ENCODE results near the gene MYDGF.

Gene MYDGF

GRCh38 chr19:4640247-4641000 lies 29.7 kb downstream of the MYDGF start:
- DNase-seq (ENCODE audit: low spot score), result no peak

GRCh38 chr19:4639531-4640246 lies 30.5 kb downstream of the MYDGF start:
- DNase-seq (ENCODE audit: low spot score), result no peak

- DNase-seq (ENCODE audit: low spot score), result peak; percentile 99
Measured at GRCh38 chr19:4638828-4639530, 31.2 kb downstream of the MYDGF start, which contains the start of gene TNFAIP8L1. Gene TNFAIP8L1, plus strand, starts transcription at chr19:4639516. Its CDS starts 12,354 bp downstream, at chr19:4651870.

DNA sequence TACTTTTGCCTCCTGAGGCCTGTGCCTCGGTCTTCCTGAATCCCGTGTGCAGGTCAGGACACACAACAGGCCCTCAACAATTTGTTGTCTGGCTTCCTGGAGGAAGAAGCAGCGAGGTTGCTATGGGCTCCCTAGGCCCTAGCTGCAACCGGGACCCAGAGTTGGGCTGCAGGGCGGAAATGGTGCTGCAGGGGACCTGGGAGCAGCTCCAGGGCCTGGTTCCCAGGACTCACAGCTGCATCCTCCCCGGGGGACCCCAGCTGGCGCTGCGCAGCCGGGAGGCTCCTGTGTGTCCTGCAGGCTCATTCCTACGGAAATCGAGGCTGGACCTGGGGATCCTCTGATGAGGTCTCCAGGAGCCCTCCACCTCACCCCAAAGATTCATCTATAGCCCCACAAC lies 31.8 kb downstream of the MYDGF start:
- DNase-seq (ENCODE audit: low spot score), result no peak

DNA sequence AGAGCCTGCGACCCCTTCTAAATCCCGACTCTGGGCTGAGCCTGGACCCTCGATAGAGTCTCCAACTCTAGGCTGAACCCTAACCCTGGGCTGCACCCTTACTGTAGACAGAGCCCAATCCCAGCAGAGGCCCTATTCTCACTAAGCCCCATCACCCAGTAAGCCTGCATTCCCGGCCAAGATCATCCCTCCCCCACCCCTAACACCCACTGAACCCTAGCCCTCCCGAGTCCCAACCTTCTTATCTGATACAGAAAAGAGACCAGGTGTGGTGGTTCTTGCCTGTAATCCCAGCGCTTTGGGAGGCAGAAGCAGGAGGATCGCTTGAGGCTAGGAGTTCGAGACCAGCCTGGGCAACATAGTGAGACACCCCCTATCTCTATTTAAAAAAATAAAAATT lies 33.4 kb downstream of the MYDGF start:
- no peak for DNase-seq (ENCODE audit: low spot score)

DNA sequence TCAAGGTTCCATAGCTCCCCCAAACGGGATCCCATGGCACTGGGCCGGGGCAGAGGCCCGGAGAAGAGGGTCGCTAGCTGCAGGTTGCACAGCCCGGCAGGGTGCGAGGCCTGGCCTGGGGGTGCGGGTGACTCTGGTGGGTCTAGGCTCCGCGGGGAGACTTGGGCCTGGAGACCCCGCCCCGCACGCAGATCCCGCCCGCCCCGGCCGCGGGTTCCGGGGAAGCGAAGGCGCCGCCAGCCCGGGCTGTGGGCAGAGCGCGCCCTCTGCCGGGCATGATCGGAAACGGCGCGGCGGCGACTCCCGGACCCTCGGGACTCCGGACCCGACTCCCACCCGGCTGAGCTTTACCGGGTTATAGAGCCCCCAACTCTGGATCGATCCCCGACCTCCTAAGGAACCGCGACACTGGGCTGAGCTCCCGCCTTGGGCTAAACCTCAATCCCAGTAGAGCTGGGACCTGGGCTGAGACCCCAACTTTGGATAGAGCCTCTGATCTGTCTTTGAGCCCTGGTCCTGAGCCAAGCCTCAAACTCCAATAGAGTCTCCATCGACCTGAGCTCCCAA lies 33.9 kb downstream of the MYDGF start:
- peak; percentile 72 for DNase-seq (ENCODE audit: low spot score)

GRCh38 chr19:4635754-4636116 lies 34.4 kb downstream of the MYDGF start:
- no peak for DNase-seq (ENCODE audit: low spot score)

GRCh38 chr19:4633140-4633967 lies 36.8 kb downstream of the MYDGF start:
- DNase-seq (ENCODE audit: low spot score), result peak; percentile 57

DNA sequence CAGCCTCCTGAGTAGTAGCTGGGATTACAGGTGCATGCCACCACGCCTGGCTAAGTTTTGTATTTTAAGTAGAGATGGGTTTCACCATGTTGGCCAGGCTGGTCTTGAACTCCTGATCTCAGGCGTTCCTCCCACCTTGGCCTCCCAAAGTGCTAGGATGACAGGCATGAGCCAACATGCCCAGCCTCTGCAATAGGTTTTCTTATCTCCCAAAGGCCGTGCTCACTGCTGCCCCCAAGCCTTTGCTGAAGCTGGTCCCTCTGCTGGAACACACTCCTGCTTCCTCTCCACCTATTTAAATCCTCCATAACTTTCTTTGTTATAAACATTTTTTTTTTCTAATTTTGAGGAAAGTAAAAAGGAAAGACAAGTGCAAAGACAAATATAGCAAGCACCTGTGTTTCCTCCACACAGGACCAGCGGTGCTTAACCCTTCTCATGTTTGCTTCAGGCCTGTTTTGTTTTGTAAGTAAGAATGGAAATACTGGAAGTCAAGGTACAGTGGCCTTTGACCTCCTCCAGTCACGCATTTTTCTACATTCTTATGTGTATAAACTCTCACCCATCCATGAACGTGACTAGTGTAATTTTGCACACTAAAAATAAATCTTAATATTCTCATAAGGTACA lies 45.3 kb downstream of the MYDGF start:
- DNase-seq (ENCODE audit: low spot score), result no peak

DNA sequence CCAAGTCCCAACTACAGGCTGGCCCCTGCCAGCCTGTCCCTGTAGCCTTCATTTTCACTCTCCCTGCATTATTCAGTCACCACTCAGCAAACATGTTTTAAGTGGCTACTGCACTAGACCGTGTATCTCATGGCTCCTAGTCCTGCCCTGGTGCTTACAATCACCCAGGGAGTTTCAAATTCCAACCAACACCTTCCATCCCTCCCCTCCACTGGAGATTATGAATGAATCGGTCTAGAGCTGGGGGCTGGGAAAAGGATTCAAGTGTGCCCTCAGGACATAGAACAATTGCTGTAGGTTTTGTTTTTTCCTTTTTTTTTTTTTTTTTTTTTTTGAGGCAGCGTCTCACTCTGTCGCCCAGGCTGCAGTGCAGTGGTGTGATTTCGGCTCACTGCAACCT lies 45.8 kb downstream of the MYDGF start:
- DNase-seq (ENCODE audit: low spot score), result no peak

- no peak for DNase-seq (ENCODE audit: low spot score)
Measured at GRCh38 chr19:4622695-4623421, 47.3 kb downstream of the MYDGF start.

GRCh38 chr19:4620675-4621074 lies 49.5 kb downstream of the MYDGF start:
- no peak for DNase-seq (ENCODE audit: low spot score)

DNA sequence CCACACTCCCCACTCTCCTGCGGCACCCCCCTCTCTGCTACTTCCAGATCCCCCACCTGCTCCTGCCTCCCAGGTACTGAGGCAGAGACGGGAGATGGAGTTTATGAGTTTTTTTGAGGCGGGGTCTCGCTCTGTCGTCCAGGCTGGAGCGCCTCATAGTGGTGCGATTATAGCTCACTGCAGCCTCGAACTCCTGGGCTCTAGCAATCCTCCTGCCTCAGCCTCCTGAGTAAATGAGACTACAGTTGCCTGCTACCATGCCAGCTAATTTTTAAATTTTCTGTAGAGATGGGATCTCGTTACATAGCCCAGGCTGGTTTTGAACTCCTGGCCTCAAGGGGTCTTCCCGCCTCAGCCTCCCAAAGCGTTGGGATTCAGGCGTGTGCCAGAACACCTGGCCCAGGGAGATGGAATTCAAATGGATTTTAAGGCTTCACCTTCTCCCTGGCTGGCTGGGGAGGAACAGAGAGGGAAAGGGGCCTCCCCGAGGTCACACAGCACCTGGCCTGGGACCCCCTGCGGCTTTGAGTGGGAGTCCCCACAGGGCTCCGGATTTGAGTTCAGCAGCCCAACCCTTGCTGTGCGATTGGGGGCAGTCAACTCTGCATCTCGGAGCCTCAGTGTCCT lies 50.4 kb downstream of the MYDGF start:
- no peak for DNase-seq (ENCODE audit: low spot score)

DNA sequence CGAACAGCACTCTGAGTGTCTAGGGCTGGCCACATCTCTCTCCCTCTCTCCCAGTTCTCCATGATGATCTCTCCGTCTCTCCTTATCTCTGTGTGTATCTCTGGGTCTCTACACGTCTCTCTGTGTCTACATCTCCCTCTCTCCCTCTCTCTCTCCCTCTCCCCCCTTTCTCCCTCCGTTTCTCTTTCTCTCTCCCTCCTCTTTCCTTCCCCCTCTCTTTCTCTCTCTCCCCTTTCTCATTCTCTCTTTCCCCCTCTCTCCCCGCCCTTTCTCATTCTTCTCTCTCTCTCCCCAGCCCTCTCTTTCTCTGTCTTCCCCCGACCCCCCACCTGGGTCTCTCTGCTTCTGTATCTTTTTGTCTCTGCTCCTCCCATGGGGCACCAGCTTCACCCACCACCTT lies 52.1 kb downstream of the MYDGF start:
- DNase-seq (ENCODE audit: low spot score), result no peak

DNA sequence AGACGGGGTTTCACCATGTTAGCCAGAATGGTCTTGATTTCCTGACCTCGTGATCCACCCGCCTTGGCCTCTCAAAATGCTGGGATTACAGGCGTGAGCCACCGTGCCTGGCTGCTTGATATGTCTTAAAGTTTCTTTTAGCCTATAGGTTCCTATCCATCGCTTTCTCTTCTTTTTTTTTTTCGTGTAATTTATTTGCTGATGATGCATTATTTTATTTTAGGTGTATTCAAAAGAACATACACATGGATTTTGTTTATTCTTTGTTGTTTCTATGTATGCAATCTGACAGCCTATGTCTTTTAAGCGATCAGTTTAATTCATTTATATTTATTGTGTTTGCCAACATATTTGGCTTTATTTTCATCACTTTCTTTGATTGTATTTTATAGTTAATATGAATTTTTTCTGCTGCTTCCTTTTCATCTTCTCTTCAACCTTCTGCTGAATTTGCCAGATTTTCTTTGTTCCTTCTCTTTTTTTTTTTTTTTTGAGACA lies 56.8 kb downstream of the MYDGF start:
- no peak for DNase-seq (ENCODE audit: low spot score)

DNA sequence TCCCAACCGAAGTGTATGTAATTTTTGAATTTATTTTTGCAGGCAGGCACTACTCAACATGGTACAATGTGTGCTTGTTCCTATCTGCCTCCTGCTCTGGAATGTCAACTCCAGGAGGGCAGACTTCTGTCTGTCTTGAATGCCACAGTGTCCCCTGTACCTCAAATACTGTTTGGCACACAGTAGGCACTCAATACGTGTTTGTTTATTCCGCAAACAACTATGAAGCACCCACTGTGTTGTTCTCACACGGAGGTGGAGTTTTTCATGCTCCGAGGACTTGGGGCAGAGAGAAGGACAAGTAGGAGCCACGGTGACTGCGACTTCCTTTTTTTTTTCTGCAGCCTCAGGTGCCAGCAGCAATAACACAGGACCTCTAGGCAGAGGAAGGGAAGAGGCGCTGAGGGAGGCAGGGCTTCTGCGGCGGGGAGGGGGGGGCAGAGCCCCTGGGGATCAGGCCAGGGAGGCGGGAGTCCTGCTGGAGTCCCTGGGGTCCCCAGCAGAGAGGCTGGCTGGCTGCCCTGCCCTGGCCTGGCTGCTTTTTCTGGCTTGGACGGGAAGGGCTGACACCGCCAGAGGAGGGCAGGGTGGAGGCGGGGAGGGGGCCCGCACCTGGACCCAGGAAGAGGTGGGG lies 60.1 kb downstream of the MYDGF start:
- DNase-seq (ENCODE audit: low spot score), result no peak

All from CD4-positive, alpha-beta T cell treated with Interleukin-2 at 100 ng/mL for 4 hours (primary cell).